BJ (cell line): Measurements from ENCODE around the gene MYL9. TPM values are rescaled to one million over a fixed set of nuclear protein-coding genes. Genes with fewer than 3 reads are reported as not detected.

Source experiments
- CTCF ChIA-PET: fragments of 350-600 bp; formaldehyde crosslinking; extraction: SDS; loops from one replicate; lab custom pipeline; 2021; ENCODE audit warnings: antibody characterized with exemption, inconsistent platforms; lab: Yijun Ruan, JAX
- POLR2A ChIA-PET: fragments of 300-600 bp; sonication (Branson Sonifier 250); formaldehyde crosslinking; extraction: SDS; loops from one replicate; lab custom pipeline; 2021; ENCODE audit warnings: antibody characterized with exemption; lab: Charles Lee
- DNase-seq: peaks from one replicate; pipeline ENCODE4 v3.0.0-alpha.2; 2011; ENCODE audit warnings: low read depth
- H3K27me3 ChIP-seq: 2 replicates; pipeline ENCODE4 v1.6.0; 2011; ENCODE audit warnings: low read length; ENCODE audit not compliant: control insufficient read depth, insufficient read depth
- H3K36me3 ChIP-seq: 2 replicates; pipeline ENCODE4 v1.5.1; 2011; ENCODE audit warnings: low read length; ENCODE audit not compliant: control insufficient read depth, insufficient read depth
- H3K4me3 ChIP-seq: 2 replicates; pipeline ENCODE4 v1.5.1; 2011; ENCODE audit warnings: low read depth, mild to moderate bottlenecking, control low read depth, low read length
- polyA plus RNA-seq: library from polyadenylated mRNA; depleted of rRNA; stranded (reverse); fragments of >200 nt; gene quantifications from 2 replicates; pipeline ENCODE4 v1.2.3, GENCODE V29; 2011
- TF ChIP-seq, protein P1 (sequence below): IDR thresholded peaks from 2 replicates; pipeline ENCODE4 v1.5.1; 2011; ENCODE audit warnings: low read depth, mild to moderate bottlenecking, control low read depth, inconsistent platforms, low read length, moderate library complexity; ENCODE audit not compliant: insufficient read depth

Gene MYL9
- polyA plus RNA-seq, 1 experiment: 673 TPM

DNA sequence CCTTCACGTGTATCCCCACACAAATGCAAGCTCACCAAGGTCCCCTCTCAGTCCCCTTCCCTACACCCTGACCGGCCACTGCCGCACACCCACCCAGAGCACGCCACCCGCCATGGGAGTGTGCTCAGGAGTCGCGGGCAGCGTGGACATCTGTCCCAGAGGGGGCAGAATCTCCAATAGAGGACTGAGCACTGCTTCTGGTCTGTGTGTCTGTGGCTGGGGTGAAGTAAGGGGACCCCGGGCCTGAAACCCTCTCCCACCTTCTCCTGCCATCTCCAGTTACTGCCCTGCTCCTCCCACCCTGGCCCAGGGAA lies 8.3 kb downstream of the MYL9 start:
- ChIA-PET CTCF (interaction anchor here (2.0 kb wide), 1 partner anchor 56 kb away, joined by 7 read pairs; the partner anchor contains the start of gene RAB5IF), POLR2A (interaction anchor here (0.6 kb wide), 1 partner anchor 57 kb away, joined by 3 read pairs; no protein-coding TSS in a partner anchor)
- Histone ChIP-seq H3K36me3 (peaks cover 38% of the 10 kb centered on the region), H3K27me3 (no peaks in the 10 kb centered on the region), H3K4me3 (no peak overlapping the region)
- TF ChIP-seq, protein P1, sequence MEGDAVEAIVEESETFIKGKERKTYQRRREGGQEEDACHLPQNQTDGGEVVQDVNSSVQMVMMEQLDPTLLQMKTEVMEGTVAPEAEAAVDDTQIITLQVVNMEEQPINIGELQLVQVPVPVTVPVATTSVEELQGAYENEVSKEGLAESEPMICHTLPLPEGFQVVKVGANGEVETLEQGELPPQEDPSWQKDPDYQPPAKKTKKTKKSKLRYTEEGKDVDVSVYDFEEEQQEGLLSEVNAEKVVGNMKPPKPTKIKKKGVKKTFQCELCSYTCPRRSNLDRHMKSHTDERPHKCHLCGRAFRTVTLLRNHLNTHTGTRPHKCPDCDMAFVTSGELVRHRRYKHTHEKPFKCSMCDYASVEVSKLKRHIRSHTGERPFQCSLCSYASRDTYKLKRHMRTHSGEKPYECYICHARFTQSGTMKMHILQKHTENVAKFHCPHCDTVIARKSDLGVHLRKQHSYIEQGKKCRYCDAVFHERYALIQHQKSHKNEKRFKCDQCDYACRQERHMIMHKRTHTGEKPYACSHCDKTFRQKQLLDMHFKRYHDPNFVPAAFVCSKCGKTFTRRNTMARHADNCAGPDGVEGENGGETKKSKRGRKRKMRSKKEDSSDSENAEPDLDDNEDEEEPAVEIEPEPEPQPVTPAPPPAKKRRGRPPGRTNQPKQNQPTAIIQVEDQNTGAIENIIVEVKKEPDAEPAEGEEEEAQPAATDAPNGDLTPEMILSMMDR: no peak
- no peak for DNase-seq

DNA sequence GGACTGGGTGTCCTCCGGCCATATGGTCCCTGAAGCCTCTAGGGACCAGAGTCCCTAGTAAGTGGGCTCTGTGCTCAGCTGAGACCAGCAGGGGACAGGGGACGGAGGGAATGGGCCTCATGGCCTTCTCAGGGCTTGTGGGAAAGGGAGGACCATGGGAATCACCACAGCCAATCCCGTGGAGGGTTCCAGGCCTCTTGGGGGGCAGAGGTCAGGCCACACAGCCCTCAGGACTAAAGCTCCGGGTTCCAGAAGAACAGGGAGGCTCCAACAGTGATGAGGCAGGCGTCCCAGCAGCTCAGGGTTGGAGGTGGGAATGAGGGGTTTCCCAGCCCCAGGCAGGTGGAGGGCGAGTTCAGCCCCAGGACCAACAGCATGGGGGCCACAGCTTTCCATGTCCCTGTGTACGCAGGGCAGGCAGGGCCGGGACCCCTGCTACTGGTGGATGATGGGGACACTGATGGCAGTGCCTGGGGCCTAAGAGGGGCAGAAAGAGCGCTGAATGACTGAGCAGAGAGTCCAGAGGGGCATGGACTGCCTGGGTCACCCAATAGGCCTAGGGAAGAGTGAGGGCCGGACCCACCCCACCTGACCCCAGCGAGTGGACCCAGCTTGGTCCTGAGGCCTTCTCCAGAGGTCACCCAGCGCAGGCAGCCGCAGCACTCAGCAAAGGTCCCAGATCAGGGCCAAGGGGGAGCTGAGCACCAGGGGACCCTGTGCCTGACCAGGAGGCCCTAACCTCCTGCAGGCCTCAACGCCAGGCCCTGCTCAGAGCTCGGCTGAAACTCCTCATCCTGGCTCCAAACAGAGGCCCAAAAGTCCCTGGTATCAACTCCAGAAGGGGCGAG lies 8.8 kb downstream of the MYL9 start:
- peaks cover 34% of the 10 kb centered on the region for H3K36me3 ChIP-seq
- no peak for DNase-seq
- CTCF ChIA-PET: interaction anchor here (1.5 to 2.3 kb wide), 3 partner anchors 8 to 55 kb away, joined by 4 to 10 read pairs (median 7); partner anchors contain the start of genes RAB5IF and TGIF2
- POLR2A ChIA-PET: interaction anchor here (0.6 kb wide), 1 partner anchor 56 kb away, joined by 3 read pairs; no protein-coding TSS in a partner anchor
- H3K27me3 ChIP-seq: no peaks in the 10 kb centered on the region
- no peak overlapping the region for H3K4me3 ChIP-seq
- TF ChIP-seq, protein P1: no peak

DNA sequence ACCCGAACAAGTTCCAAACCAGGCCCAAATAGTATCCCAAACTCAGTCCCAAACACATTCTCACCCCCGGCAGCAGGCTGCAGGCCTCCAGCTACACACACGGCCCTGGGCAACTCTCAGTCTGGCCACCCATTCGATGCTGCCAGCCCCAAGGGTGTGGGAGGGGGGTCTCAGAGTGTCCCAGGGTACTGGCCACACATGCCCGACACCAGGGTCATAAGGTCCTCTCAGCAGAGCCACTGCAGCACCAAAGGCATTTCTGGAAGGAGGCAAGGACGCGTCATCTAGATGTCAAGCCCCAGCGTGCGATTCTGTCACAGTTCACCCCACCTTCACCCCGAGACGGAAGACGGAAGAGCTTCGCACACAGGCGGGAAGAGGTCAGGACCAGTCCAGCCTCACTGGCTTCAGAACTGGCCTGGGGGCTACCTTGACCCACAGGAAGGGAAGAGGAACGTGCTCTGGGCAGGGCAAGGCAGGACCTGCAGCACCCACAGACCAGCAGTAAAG lies 9.5 kb downstream of the MYL9 start:
- DNase-seq: no peak
- no peak overlapping the region for H3K4me3 ChIP-seq
- TF ChIP-seq, protein P1: no peak
- POLR2A ChIA-PET: no interaction called here
- no peaks in the 10 kb centered on the region for H3K27me3 ChIP-seq
- peaks cover 33% of the 10 kb centered on the region for H3K36me3 ChIP-seq
- CTCF ChIA-PET: interaction anchor here (1.0 to 2.3 kb wide), 4 partner anchors 8 to 54 kb away, joined by 3 to 10 read pairs (median 6); partner anchors contain the start of genes RAB5IF and TGIF2

DNA sequence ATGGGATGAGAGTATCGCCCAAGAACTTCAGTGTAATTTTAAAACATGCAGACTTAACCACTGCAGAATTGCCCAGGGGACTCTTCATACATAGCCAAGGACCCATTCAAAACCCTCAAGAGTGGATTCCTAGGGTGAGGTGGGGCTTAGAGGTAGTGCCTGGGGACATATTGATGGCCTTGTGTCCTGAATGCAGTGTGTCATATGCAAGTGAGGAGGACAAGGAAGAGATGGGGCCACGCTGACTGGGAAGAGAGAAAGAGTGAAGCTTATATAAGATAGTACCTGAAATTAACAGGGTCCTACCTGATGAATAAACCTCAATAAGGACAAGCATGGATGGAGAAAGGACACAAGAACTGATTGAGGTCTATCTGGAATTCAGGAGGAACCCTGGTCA lies 13.9 kb downstream of the MYL9 start:
- Histone ChIP-seq H3K36me3 (no peaks in the 10 kb centered on the region), H3K27me3 (no peaks in the 10 kb centered on the region), H3K4me3 (no peak overlapping the region)
- CTCF ChIA-PET: no interaction called here
- POLR2A ChIA-PET: no interaction called here
- DNase-seq: no peak
- TF ChIP-seq, protein P1: no peak

DNA sequence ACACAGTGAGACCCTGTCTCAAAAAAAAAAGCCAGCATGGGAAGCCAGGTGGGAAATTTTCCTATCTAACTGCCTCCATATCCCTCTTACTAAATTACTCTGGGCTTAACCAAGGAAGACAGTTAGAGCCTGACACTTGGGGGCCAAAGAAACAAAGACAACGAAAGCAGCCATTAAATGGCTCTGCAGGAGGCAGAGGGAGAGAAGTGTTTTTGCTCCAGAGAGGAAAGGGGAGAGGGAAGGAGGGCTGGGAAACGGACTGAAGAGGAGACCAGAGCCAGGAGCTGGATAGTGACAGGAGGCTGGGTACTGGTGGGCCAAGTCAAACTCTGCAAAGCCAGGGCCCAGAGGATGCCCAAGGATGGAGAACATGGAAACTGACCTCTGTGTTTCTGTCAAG lies 21.4 kb downstream of the MYL9 start:
- H3K36me3 ChIP-seq: no peaks in the 10 kb centered on the region
- ChIA-PET CTCF (interaction anchor here (1.6 to 1.7 kb wide), 2 partner anchors 12 to 43 kb away, joined by 6 to 8 read pairs; partner anchors contain the start of gene RAB5IF), POLR2A (no interaction called here)
- TF ChIP-seq, protein P1: no peak
- no peak for DNase-seq
- no peaks in the 10 kb centered on the region for H3K27me3 ChIP-seq
- no peak overlapping the region for H3K4me3 ChIP-seq
